Lower leg skin (tissue), 3 donors: Measurements from ENCODE around the gene S100A5.

ENCODE experiments used
- POLR2A ChIP-seq, 2 donors: fragments of 450-650 bp; IDR thresholded peaks; one replicate each; pipeline ENCODE4 v1.6.1; 2016 to 2017; ENCODE audit warnings: antibody characterized with exemption in 2 of 2, mild to moderate bottlenecking in 1 of 2, moderate library complexity in 1 of 2
- TF ChIP-seq, protein P1 (sequence below), 3 donors: fragments of 450-650 bp; IDR thresholded peaks; one replicate each; pipeline ENCODE4 v1.5.1; 2016; ENCODE audit warnings: antibody characterized with exemption in 3 of 3, mild to moderate bottlenecking in 3 of 3, moderate library complexity in 2 of 3

DNA sequence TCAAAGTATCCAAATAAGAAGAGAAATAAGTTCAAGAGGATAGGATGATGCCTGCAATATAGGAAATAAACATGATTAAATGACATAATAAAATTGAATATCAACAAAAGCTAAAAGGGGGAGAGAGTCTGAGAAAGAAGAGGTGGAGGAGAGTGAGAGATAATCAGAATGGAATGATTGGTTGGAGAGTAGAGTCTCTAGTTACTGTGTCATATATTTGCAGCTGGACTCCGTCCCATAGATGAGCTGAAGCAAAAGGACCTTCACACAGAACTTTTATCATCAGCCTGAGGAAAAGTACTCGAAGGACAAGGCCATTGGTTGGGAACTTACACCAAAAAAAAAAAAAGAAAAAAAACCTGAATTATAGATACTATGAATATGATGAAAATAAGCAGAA lies 47.7 kb upstream of the S100A5 start:
- TF ChIP-seq, protein P1, sequence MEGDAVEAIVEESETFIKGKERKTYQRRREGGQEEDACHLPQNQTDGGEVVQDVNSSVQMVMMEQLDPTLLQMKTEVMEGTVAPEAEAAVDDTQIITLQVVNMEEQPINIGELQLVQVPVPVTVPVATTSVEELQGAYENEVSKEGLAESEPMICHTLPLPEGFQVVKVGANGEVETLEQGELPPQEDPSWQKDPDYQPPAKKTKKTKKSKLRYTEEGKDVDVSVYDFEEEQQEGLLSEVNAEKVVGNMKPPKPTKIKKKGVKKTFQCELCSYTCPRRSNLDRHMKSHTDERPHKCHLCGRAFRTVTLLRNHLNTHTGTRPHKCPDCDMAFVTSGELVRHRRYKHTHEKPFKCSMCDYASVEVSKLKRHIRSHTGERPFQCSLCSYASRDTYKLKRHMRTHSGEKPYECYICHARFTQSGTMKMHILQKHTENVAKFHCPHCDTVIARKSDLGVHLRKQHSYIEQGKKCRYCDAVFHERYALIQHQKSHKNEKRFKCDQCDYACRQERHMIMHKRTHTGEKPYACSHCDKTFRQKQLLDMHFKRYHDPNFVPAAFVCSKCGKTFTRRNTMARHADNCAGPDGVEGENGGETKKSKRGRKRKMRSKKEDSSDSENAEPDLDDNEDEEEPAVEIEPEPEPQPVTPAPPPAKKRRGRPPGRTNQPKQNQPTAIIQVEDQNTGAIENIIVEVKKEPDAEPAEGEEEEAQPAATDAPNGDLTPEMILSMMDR (IDR thresholded peaks at IDR 0.05) = no peak
- TF ChIP-seq POLR2A (IDR thresholded peaks at IDR 0.05) = no peak
